Colonic mucosa (tissue), 4 donors: Measurements from ENCODE around the gene SYNJ2. TPM values are rescaled to one million over a fixed set of nuclear protein-coding genes. Genes with fewer than 3 reads are reported as not detected.

ENCODE experiments used
- DNase-seq: peaks from one replicate; pipeline ENCODE4 v3.0.0-alpha.2; 2020
- H3K27ac ChIP-seq: fragments of 200-600 bp; one replicate; pipeline ENCODE4 v1.8.0; 2021
- H3K27me3 ChIP-seq: fragments of 200-600 bp; one replicate; pipeline ENCODE4 v1.8.0; 2021
- H3K36me3 ChIP-seq: fragments of 200-600 bp; one replicate; pipeline ENCODE4 v1.8.0; 2021
- H3K4me1 ChIP-seq: fragments of 200-600 bp; one replicate; pipeline ENCODE4 v1.8.0; 2021; ENCODE audit warnings: mild to moderate bottlenecking
- H3K4me3 ChIP-seq: fragments of 200-600 bp; one replicate; pipeline ENCODE4 v1.8.0; 2021
- H3K9ac ChIP-seq, 2 donors: one replicate each; pipeline ENCODE4 v1.7.0; 2013; ENCODE audit warnings: control low read depth in 2 of 2, low read depth in 2 of 2, low read length in 2 of 2
- H3K9me3 ChIP-seq: fragments of 200-600 bp; one replicate; pipeline ENCODE4 v1.8.0; 2021
- CTCF ChIP-seq: fragments of 200-600 bp; IDR thresholded peaks from one replicate; pipeline ENCODE4 v1.8.0; 2022; ENCODE audit warnings: antibody characterized with exemption, mild to moderate bottlenecking
- intact Hi-C: fragments of 100-400 bp; cut with DNase I; formaldehyde crosslinking; loops from one replicate; pipeline ENCODE4 v1.14.1; 2022
- total RNA-seq, 2 donors: library from RNA; stranded (reverse); fragmentation: NEBNext Ultra II Directional in 1 of 2; extraction: Animal tissue kit (Norgen Biotek cat#: 25700) in 1 of 2; gene quantifications; one replicate each; pipeline ENCODE4 v1.2.1, GENCODE V29; 2021
- donor health status: healthy.
- donor health status: DM: no; HTN: no; CAD: no.
- donor health status: DM: no; HTN: no; CAD: no.

The SYNJ2 gene
- total RNA-seq, 2 donors from 2014 or later = 46.0 to 53.5 TPM

GRCh38 chr6:157985378-157986155, 3.9 kb downstream of the SYNJ2 start:
- H3K9me3 ChIP-seq = no peaks in the 10 kb centered on the region
- H3K4me3 ChIP-seq = no peak overlapping the region
- no peaks in the 10 kb centered on the region for H3K27me3 ChIP-seq
- H3K36me3 ChIP-seq = no peaks in the 10 kb centered on the region
- peak overlapping the region in 1 of 2 donors; percentile 49 for H3K9ac ChIP-seq
- H3K27ac ChIP-seq = peak overlapping the region; percentile 8
- no peak for TF ChIP-seq CTCF
- DNase-seq = no peak
- H3K4me1 ChIP-seq = peaks cover 8% of the 10 kb centered on the region
- intact Hi-C loops = no loop called here

GRCh38 chr6:157987788-157988699, 6.4 kb downstream of the SYNJ2 start:
- Histone ChIP-seq H3K27ac (no peak overlapping the region), H3K4me1 (peaks cover 8% of the 10 kb centered on the region), H3K9me3 (no peaks in the 10 kb centered on the region), H3K9ac (no peak overlapping the region), H3K27me3 (no peaks in the 10 kb centered on the region), H3K4me3 (no peak overlapping the region), H3K36me3 (no peaks in the 10 kb centered on the region)
- intact Hi-C loops = no loop called here
- no peak for TF ChIP-seq CTCF
- DNase-seq = no peak

DNA sequence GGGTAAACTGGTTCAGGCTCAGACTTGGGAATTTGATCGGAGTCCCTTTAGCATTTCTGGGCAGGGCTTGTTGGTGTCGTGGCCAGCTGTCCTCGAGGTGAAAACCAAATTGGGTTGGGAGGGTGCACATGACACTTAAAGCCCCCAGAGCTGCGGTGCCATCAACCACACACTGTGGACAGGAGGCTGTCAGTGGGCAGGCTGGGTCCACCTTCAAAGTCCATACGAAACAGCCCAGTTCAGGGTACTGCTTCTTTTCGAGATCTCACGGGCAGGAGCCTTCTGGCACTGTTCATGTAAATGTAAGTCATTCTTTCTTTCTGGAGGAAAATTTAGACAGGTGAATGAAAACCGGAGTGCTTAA, 7.0 kb downstream of the SYNJ2 start:
- H3K4me3 ChIP-seq = no peak overlapping the region
- H3K27ac ChIP-seq = no peak overlapping the region
- H3K9ac ChIP-seq = no peak overlapping the region
- no peak for DNase-seq
- H3K9me3 ChIP-seq = no peaks in the 10 kb centered on the region
- H3K4me1 ChIP-seq = peaks cover 8% of the 10 kb centered on the region
- no peaks in the 10 kb centered on the region for H3K36me3 ChIP-seq
- intact Hi-C loops = no loop called here
- H3K27me3 ChIP-seq = no peaks in the 10 kb centered on the region
- TF ChIP-seq CTCF = no peak

DNA sequence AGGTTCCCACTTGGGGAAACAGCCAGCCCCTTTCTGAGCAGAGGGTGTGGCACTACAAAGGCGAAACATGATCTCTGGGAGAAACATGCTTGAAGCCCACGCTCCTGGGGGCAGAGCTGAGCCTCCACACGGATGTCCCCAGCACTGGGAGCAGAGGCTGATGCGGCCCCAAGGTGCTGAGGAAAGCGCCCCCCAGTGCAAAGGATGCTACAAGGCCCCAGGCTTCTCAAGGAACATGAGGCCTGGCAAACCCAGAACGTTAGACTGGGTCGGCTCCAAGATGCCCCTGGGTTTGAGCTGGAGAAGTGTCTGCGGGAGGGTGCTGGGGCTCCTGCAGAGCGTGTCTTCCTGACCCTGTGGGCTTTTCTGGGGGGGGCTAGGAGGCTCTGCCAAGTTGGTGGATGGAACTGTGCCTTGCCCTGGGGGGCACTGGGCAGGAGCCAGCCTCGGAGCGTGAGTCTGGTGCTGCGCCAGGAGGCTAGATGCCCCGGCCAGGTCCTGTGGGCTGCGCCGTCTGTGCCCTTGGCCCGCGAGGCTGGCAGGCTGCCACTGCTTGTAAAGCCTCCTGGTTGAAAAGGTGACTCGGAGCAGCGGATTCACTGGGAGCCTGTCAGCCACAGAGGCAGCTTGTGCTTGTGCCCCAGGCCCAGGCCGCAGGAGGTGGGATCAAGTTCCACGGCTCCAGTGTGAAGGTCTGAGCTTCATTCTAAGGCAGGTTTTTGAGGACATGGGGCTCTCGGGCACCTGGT, 8.1 kb downstream of the SYNJ2 start:
- Histone ChIP-seq H3K27me3 (no peaks in the 10 kb centered on the region), H3K9me3 (no peaks in the 10 kb centered on the region), H3K4me3 (no peak overlapping the region), H3K36me3 (no peaks in the 10 kb centered on the region), H3K9ac (no peak overlapping the region), H3K4me1 (peaks cover 8% of the 10 kb centered on the region), H3K27ac (no peak overlapping the region)
- DNase-seq = peak; percentile 89
- intact Hi-C loops = no loop called here
- no peak for TF ChIP-seq CTCF
